ENCODE measurements around the gene AKR1E2.

Gene AKR1E2

GRCh38 chr10:4846775-4847174 is 20.8 kb downstream of the AKR1E2 start:
- Histone ChIP-seq H3K4me3 (ENCODE audit: severe bottlenecking) (no peak overlapping the region), H3K9me3 (ENCODE audit: severe bottlenecking) (no peaks in the 10 kb centered on the region), H3K27ac (ENCODE audit: poor library complexity, severe bottlenecking) (no peak overlapping the region), H3K27me3 (ENCODE audit: insufficient read depth, poor library complexity, severe bottlenecking) (no peaks in the 10 kb centered on the region), H3K36me3 (ENCODE audit: low read depth) (no peaks in the 10 kb centered on the region), H3K4me1 (ENCODE audit: insufficient read depth, poor library complexity, severe bottlenecking) (peaks cover 15% of the 10 kb centered on the region)
- no peak for TF ChIP-seq CTCF (IDR thresholded peaks at IDR 0.05; ENCODE audit: poor library complexity, severe bottlenecking)
- DNase-seq (ENCODE audit: low spot score) (no peak), ATAC-seq (ENCODE audit: low read depth) (no peak)

GRCh38 chr10:4847561-4848355 is 21.8 kb downstream of the AKR1E2 start:
- no peaks in the 10 kb centered on the region for H3K36me3 ChIP-seq (ENCODE audit: low read depth)
- no peak for TF ChIP-seq CTCF (IDR thresholded peaks at IDR 0.05; ENCODE audit: poor library complexity, severe bottlenecking)
- H3K4me1 ChIP-seq (ENCODE audit: insufficient read depth, poor library complexity, severe bottlenecking): peaks cover 15% of the 10 kb centered on the region
- H3K27ac ChIP-seq (ENCODE audit: poor library complexity, severe bottlenecking): no peak overlapping the region
- no peaks in the 10 kb centered on the region for H3K27me3 ChIP-seq (ENCODE audit: insufficient read depth, poor library complexity, severe bottlenecking)
- no peaks in the 10 kb centered on the region for H3K9me3 ChIP-seq (ENCODE audit: severe bottlenecking)
- ATAC-seq (ENCODE audit: low read depth) (peak; percentile 80), DNase-seq (ENCODE audit: low spot score) (no peak)
- H3K4me3 ChIP-seq (ENCODE audit: severe bottlenecking): no peak overlapping the region

- Histone ChIP-seq H3K4me3 (ENCODE audit: severe bottlenecking) (no peak overlapping the region), H3K27ac (ENCODE audit: poor library complexity, severe bottlenecking) (no peak overlapping the region), H3K9me3 (ENCODE audit: severe bottlenecking) (no peaks in the 10 kb centered on the region), H3K4me1 (ENCODE audit: insufficient read depth, poor library complexity, severe bottlenecking) (peaks cover 15% of the 10 kb centered on the region), H3K27me3 (ENCODE audit: insufficient read depth, poor library complexity, severe bottlenecking) (no peaks in the 10 kb centered on the region), H3K36me3 (ENCODE audit: low read depth) (no peaks in the 10 kb centered on the region)
- TF ChIP-seq CTCF (IDR thresholded peaks at IDR 0.05; ENCODE audit: poor library complexity, severe bottlenecking): no peak
- ATAC-seq (ENCODE audit: low read depth) (no peak), DNase-seq (ENCODE audit: low spot score) (no peak)
These were observed 22.5 kb downstream of the AKR1E2 start for GRCh38 chr10:4848356-4849041.

- Histone ChIP-seq H3K36me3 (ENCODE audit: low read depth) (no peaks in the 10 kb centered on the region), H3K4me1 (ENCODE audit: insufficient read depth, poor library complexity, severe bottlenecking) (peaks cover 15% of the 10 kb centered on the region), H3K27me3 (ENCODE audit: insufficient read depth, poor library complexity, severe bottlenecking) (no peaks in the 10 kb centered on the region), H3K27ac (ENCODE audit: poor library complexity, severe bottlenecking) (no peak overlapping the region), H3K4me3 (ENCODE audit: severe bottlenecking) (no peak overlapping the region), H3K9me3 (ENCODE audit: severe bottlenecking) (no peaks in the 10 kb centered on the region)
- DNase-seq (ENCODE audit: low spot score) (no peak), ATAC-seq (ENCODE audit: low read depth) (no peak)
- TF ChIP-seq CTCF (IDR thresholded peaks at IDR 0.05; ENCODE audit: poor library complexity, severe bottlenecking): no peak
These were observed 23.0 kb downstream of the AKR1E2 start for GRCh38 chr10:4849042-4849402.

Measured in RWPE2 (cell line).